HG02840 (cell line): ENCODE results near the gene CCDC63.

Experiments used
- ATAC-seq: cut with Tn5 transposase; IDR thresholded peaks from one replicate; pipeline ENCODE4 v1.9.1; 2021; ENCODE audit warnings: mild to moderate bottlenecking, moderate library complexity, moderate number of reproducible peaks; ENCODE audit not compliant: unreplicated experiment, low FRiP score

The CCDC63 gene

DNA sequence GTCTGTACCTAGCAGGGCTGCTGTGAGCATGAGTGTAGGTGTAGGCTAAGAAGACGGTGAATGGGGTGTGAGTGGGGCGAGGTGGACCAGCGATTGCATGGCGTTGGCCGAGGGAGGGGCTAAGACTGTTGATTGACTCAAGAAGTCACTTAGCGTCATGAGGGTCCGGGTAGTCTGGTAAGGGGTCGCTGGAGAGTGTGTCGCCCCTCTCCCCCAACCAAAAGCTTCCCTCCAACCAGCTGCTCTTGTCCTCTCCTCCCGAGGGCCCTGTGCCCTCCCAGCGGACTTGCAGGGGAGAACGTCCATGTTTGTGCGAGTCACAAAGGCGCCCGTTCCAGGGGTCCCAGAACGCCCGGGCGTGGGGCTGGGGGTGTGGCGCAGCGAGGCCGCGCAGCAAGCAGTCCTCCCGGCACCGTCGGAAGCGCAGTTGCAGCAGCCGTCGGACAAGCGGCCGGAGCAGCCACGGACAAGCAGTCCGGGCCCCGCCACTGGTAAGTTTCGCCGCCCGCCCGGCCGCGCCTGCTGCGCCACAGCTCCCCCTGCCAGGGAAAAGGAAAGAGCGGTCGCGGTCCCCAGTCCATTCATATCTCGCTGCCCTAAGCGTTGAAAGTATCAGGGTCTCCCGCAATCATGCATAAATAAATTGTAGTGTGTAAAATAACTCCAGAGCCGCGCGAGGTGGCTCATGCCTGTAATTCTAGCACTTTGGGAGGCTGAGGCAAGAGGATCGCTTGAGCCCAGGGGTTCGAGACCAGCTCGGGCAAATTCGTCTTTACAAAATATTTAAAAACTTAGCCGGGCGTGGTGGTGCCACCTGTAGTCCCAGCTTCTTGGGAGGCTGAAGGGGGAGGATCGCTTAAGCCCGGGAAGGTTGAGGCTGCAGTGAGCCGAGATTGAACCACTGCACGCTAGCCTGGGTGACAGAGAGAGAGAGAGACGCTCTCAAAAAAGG, at the start of gene CCDC63:
Gene CCDC63, plus strand, starts transcription at position 373 of the 952 bp plus-strand sequence. CDS start 5,968 bp downstream, outside the sequence.
- ATAC-seq = no peak

DNA sequence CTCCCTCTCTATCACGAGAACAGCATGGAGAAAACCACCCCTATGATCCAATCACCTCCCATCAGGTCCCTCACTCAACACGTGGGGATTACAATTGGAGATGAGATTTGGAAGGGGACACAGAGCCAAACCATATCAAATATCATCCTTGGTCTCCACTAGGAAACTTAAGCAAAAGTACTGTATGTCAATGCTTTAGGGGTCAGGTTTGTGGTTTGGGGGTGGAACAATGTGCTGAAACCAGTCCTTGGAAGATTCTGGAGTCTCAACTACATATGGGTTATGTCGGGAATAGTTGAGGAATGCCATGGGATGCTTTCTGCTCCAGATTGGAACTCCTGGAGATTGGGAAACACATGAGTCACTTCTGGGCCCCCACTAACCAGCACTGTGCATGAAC, 48.3 kb upstream of the CCDC63 start:
- ATAC-seq = no peak

DNA sequence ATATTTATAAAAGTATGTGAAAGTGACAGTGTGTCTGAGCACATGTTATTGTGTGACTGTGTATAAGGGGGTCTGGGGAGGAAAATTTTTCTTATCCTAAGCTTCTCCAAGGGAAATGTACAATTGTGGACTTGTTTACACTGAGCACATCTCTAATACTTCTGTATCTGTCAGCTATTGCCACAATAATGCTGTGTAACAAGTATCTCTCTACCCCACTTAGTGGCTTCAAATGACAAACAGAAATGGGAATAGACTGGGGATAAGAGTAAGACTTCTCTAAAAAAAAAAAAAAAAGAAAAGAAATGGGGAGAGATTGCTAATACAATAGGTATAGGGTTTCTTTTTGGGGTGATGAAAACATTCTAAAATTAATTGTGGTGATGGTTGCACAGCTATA, 44.3 kb upstream of the CCDC63 start:
- no peak for ATAC-seq

DNA sequence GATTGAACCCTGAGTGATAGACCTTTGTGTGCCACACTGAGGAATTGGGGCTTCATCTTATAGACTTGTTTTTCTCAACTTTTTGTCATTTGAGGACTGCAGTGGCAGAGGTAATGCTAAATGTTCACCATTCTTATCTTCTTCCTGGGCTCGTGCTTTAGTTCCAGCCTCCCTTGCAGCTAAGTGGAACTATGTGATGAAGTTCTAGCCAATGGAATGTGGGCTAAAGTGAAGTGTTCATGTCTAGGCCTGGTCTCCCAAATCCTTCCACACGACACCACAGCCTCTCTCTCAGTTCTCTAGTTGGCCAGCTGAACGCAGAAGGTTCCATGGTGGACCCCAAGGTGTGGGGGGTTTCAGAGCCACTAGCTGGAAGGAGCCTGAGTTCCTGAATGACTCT, 42.4 kb upstream of the CCDC63 start:
- no peak for ATAC-seq

DNA sequence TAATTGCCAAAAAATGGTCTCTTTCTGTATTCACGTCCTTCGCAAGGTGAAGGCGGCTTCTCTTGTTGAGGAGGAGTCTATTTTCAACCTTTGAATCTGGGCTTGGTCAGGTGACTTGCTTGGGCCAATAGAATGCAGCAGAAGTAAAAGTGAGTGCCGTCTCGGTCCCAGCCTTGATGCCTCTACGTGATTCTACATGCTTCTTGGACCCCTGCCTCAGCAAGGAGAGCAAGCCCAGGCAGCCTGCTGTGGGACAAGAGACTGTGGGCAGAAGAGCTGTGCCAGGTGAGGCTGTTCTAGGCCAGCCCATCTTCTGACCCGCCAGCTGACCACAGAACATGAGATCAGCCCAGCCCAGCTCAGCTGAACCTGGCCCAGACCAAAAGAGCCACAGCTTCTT, 39.1 kb upstream of the CCDC63 start:
- no peak for ATAC-seq

DNA sequence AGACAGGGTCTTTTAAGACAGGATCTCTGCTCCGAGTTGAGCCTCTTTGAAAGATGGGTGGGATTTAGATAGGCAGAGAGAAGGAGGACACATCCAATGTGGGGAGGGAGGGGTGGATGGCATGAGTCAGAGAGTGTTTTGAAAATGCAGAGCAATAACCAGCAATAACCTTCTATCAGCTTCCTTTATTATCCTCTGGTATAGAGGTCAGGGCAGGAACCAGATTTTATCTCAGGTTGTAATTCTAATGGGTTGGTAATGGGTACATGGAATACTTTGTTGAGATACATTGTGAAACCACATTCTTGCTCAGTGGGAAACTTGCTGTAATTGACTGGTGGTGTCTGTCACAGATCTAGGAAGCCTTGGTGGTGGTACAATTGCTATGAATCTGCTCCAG, 37.6 kb upstream of the CCDC63 start:
- no peak for ATAC-seq

DNA sequence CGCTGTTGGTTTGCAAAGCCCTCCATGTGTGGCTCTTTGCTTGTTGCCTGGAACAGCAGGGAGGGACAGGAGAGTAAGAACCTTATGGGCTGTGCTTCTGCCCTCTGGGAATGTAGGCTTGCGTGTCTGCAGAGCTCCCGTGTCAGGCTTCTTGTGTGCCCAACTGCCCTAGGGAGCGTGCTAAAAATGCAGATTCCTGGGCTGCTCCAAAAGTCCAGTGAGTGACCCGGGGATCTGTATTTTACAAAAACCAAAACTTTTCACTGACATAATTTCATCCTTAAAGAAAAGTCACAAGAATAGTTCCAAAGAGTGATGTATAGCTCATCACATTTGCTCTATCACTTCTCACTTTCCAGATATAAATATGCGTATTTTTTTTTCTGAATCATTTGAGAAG, 34.8 kb upstream of the CCDC63 start:
- ATAC-seq = no peak

DNA sequence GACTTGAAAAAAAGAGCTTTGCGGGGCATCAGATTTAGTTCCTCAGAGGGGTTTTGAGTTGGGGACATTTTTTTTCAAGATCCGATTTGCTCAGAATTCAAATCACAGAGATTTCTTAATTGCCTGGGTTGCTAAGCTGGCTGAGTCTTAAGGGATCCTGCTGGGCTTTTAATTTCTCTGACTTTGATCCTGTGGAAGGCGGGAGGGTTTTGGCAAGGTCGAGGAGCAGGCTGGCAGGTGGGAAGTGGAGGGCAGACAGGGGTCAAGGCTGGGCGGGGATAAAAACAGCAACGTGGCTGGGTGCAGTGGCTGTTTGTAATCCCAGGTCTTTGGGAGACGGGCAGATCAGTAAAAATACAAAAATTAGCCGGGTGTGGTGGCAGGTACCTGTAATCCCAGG, 33.5 kb upstream of the CCDC63 start:
- no peak for ATAC-seq

DNA sequence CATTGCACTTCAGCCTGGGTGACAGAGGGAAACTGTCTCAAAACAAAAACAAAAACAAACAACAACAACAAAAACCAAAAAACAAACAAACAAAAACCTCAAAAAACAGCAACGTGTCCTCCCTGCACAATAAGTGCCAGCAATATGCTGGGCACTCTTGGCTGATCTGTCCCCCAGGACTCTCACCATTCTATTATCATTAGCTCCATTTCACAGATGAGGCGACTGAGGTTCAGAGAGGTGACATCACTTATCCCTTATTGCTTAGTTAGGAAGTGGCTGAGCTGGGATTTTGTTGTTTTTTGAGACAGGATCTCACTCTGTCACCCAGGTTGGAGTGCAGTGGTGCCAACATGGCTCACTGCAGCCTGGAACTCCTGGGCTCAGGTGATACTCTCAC, 33.0 kb upstream of the CCDC63 start:
- ATAC-seq = no peak

DNA sequence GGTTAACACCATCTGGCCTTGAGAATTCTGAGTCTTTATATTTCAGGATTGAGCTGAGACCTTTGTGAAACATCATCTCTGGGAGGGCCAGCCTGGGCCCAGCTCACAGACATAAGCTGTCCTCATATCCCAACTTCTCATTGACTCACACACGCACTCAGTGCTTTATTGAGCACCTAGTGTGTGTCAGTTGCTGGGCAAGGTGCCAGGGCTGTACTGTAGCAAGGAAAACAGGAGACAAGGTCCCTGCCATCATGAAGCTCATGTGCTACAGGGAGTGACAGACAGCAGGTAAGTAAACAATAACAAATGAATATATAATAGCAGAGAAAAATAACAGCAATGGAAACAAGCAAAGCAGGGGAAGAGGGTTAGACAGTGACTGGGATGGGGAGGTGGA, 30.5 kb upstream of the CCDC63 start:
- no peak for ATAC-seq

DNA sequence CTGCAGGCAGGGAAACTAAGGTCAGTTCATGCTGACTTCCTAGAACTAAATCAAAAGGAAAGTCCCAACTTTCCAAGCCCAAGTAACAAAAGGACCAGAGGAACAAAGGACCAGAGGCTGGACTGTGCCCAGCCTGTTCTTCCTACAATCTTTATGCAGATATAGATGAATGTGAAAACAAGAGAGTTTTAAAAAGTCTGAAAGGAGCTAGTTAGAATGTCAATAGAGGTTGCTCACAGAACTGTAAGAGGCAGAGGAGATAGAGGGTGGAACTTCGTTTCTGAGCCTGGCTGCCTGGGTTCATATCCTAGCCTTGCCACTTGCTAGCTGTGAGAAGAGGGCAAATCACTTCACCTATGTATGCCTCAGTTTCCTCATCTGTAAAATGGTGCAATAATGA, 30.0 kb upstream of the CCDC63 start:
- ATAC-seq = no peak

DNA sequence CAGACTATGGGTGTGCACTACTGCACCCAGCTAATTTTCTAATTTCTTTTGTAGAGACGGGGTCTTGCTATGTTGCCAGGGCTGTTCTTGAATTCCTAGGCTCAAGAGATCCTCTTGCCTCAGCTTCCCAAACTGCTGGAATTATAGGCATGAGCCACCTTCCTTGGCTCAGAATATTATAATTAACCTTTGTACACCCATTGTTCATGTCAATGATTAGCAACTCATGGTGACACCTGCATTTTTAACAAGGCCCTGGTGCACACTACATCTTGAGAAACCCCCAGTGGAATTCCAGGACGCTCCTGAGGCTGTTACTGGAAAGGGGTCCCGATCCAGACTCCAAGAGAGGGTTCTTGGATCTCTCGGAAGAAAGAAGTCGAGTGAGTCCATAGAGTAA, 28.3 kb upstream of the CCDC63 start:
- no peak for ATAC-seq

DNA sequence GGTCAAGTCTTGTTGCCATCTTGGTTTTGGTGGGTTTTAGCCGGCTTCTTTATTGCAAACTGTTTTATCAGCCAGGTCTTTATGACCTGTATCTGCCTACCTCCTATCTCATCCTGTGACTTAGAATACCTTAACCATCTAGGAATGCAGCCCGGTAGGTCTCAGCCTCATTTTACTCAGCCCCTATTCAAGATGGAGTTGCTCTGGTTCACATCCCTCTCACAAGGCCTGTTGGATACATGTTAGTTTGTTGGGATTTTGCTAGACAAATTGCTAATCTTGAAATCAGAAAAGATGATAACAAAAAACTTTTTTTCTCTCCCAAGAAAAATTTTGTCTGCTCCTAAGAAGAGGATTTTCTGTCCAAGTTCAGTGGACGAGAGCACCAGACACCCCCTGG, 27.6 kb upstream of the CCDC63 start:
- no peak for ATAC-seq

DNA sequence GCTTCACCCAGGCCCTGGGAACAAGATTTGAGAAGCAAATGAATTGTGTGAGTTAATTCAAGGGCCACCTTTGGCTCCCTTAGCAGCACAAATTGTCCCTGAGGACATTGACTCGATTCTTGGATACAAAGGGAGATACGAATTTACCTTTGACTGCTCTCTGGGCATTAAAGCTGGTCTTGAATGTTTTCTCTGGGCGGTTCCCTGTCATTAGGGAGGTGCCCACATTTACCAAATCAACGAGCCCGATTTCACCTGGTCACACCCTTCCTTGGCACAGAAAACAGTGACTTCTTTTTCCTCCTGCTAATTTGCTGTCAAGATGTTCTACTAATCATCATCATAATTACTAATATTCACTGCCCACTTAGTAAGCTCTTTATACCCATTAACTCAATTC, 27.1 kb upstream of the CCDC63 start:
- no peak for ATAC-seq

DNA sequence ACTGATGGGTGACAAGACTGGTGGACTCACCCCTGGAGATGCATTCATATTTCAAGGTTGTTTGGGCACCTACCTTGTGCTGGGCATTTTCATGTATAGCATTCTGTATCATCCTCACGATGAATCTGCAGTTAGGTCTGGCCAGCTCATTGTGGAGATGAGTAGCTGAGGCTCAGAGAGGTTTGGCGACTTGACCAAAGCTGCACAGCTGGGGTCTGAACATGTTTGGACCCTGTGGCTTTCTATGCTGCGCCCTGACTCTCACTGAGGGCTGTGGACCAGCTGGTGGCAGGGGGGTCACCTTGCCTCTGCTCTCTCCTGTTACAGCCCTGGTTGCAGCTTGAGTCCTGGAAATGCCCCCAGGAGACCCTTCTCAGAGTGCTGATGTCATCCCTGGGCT, 24.9 kb upstream of the CCDC63 start:
- ATAC-seq = no peak

DNA sequence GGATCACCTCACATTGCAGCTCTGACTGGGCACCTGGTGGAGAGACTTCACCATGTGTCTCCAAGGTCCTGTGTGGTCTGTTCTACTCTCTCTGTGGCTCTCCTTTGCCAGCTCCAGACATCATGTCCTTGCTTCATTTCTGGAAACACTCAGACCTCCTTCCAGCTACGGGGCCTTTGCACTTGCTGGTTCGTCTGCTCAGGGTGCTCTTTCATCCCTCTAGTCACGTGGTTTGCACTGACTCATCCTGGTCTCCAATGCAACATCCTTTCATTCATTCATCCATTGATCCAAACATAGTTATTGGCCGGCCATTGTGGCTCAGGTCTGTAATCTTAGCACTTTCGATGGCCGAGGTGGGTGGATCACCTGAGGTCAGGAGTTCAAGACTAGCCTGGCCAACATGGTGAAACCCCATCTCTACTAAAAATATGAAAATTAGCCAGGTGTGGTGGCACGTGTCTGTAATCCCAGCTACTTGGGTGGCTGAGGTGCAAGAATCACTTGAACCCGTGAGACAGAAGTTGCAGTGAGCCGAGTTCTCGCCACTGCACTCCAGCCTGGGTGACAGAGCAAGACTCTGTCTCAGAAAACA, 23.9 kb upstream of the CCDC63 start:
- ATAC-seq = no peak

DNA sequence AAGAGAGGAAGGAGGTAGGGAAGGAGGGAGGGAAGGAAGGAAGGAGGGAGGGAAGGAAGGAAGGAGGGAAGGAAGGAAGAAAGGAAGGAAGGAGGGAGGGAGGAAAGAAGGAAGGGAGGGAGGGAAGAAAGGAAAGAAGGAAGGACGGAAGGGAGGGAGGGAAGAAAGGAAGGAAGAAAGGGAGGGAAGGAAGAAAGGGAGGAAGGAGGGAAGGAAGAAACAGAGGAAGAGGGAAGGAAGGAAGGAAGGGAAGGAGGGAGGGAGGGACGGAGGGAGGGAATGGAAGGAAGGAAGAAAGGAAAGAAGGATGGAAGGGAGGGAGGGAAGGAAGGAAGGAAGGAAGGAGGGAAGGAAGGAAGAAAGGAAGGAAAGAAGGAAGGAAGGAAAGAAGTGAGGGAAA, 22.4 kb upstream of the CCDC63 start:
- no peak for ATAC-seq

DNA sequence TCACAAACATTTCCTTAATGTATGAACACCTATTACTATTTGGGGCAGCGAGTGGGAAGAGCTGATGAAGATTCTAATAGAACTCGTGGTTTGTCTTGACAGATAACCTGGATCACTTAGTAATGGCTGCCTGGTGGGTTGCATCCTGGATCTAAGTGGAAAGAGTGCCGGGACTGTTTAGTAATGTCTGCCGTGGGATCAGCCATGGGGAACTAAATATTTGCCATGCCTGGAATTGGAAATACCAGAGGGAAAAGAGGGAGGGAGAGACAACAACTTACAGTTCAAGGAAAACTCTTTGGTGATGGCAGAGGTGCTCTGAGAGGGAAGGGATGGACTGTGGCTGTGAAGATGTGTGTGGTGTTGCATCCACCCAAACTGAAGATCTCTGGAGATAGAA, 21.3 kb upstream of the CCDC63 start:
- no peak for ATAC-seq

DNA sequence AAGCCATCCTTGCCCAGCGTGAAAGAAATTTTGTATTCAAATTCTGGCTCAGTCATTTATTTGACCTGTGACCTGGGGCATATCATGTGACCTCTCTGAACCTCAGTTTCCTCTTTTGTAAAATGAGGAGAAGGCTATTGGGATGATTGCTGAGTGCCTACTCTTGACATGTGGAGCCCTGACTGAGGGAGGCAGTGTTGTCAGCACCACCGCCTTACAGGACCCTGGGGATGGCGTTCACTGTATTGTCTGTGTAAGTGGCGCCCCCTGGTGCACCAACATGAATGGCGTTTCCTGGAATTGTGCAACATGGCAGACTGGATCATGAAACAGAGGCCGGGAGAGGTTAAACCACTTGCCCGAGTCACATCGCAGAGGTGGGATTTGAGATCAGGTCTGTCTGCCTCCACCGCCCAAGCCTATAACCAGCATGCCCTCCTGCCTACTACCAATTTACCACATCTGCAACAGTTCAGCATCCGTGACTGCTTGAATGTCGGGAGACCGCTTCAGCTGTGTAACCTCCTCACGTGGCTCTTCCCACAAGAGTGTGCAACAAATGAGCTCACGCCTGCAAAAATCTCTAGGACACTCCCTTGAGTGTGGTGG, 20.1 kb upstream of the CCDC63 start:
- no peak for ATAC-seq

DNA sequence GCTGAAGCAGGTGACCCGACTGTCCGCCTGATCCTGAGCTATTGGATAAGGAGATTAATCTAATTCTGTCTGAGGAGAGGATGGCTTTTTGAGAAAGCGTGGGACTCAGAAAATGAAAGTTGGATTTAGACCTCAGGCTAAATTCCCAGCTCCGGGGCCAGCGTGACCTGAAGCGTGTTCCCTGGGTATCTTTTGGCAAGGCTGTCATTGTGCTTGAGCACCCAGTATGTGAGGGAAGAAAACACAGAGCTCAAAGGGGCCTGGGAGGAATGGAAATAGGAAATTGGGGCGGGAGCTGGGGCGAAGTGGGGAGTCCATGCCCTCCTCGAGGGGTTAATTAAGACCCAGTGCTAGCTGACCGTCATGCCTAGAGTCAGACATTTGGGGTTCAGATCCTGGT, 17.5 kb upstream of the CCDC63 start:
- ATAC-seq = no peak

DNA sequence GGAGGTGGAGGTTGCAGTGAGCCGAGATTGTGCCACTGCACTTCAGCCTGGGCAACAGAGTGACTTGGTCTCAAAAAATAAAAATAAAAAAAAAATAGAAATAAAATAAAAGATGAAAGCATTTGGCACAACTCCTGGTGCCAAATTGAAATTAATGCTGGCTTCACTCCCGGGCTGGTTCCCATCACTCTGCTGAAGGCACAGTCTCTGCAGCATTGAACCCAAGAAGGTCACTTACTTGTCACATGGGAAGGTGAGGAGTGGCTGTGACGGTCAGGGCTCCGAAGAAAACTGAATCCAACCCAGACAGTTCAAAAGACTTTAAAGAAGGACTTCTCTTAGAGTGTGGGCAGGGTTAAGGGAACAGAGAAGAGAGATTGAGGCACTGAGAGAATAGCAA, 10.5 kb upstream of the CCDC63 start:
- no peak for ATAC-seq

DNA sequence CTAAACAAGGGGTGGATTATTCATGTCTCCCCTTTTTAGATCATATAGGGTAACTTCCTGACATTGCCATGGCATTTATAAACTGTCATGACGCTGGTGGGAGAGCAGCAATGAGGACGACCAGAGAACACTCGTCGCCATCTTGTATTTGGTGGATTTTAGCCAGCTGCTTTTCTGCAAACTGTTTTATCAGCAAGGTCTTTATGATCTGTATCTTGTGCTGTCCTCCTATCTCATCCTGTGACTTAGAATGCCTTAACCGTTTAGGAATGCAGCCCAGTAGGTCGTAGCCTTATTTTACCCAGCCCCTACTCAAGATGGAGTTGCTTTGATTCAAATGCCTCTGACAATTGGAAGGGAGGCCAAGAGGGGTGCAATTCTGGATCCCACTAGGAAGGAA, 5.8 kb upstream of the CCDC63 start:
- no peak for ATAC-seq
